Neural cell (in vitro differentiated cells): ENCODE results near the gene LIMCH1.

Experiments used
- EP300 ChIP-seq: fragments of 450-650 bp; conservative IDR thresholded peaks from 2 replicates; pipeline ENCODE4 v1.6.1; 2014; ENCODE audit warnings: antibody characterized with exemption, mild to moderate bottlenecking, moderate library complexity; ENCODE audit not compliant: poor library complexity, severe bottlenecking
- EZH2 ChIP-seq: fragments of 200-600, 300-800 bp; shearing (Covaris generic), sonication (generic); IDR thresholded peaks from 2 replicates; pipeline ENCODE4 v1.6.1; 2014; ENCODE audit warnings: antibody characterized with exemption, low read length, borderline replicate concordance, mild to moderate bottlenecking; ENCODE audit not compliant: insufficient read depth, poor library complexity, severe bottlenecking
- POLR2AphosphoS5 ChIP-seq: IDR thresholded peaks from 2 replicates; pipeline ENCODE4 v1.6.1; 2012
- TAF1 ChIP-seq: IDR thresholded peaks from 2 replicates; pipeline ENCODE4 v1.6.1; 2012; ENCODE audit warnings: low read depth
- TF ChIP-seq, protein P1 (sequence below): fragments of 450-650 bp; IDR thresholded peaks from 2 replicates; pipeline ENCODE4 v1.5.1; 2014; ENCODE audit warnings: antibody characterized with exemption, mild to moderate bottlenecking, moderate library complexity; ENCODE audit not compliant: poor library complexity, severe bottlenecking
- TF ChIP-seq, protein P2 (sequence below): IDR thresholded peaks from 2 replicates; pipeline ENCODE4 v1.6.1; 2012; ENCODE audit warnings: borderline replicate concordance

DNA sequence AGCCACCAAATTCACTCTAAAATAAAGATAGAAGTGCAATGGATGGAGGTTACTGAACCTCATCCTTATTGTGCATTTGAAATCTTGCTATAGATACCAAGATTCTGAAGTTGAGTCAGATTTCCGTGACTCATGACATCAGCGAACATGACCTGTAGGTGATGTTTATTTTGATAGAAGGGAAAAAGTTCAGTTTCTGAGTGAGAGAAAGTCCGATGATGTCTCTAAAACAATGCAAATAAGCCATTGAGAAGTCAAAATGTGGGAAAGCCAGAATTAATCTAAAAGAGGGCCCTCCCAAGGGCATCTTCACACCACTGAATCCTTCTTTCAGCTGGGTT, 190.6 kb downstream of the LIMCH1 start:
- TF ChIP-seq, protein P1, sequence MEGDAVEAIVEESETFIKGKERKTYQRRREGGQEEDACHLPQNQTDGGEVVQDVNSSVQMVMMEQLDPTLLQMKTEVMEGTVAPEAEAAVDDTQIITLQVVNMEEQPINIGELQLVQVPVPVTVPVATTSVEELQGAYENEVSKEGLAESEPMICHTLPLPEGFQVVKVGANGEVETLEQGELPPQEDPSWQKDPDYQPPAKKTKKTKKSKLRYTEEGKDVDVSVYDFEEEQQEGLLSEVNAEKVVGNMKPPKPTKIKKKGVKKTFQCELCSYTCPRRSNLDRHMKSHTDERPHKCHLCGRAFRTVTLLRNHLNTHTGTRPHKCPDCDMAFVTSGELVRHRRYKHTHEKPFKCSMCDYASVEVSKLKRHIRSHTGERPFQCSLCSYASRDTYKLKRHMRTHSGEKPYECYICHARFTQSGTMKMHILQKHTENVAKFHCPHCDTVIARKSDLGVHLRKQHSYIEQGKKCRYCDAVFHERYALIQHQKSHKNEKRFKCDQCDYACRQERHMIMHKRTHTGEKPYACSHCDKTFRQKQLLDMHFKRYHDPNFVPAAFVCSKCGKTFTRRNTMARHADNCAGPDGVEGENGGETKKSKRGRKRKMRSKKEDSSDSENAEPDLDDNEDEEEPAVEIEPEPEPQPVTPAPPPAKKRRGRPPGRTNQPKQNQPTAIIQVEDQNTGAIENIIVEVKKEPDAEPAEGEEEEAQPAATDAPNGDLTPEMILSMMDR: no peak
- TF ChIP-seq, protein P2, sequence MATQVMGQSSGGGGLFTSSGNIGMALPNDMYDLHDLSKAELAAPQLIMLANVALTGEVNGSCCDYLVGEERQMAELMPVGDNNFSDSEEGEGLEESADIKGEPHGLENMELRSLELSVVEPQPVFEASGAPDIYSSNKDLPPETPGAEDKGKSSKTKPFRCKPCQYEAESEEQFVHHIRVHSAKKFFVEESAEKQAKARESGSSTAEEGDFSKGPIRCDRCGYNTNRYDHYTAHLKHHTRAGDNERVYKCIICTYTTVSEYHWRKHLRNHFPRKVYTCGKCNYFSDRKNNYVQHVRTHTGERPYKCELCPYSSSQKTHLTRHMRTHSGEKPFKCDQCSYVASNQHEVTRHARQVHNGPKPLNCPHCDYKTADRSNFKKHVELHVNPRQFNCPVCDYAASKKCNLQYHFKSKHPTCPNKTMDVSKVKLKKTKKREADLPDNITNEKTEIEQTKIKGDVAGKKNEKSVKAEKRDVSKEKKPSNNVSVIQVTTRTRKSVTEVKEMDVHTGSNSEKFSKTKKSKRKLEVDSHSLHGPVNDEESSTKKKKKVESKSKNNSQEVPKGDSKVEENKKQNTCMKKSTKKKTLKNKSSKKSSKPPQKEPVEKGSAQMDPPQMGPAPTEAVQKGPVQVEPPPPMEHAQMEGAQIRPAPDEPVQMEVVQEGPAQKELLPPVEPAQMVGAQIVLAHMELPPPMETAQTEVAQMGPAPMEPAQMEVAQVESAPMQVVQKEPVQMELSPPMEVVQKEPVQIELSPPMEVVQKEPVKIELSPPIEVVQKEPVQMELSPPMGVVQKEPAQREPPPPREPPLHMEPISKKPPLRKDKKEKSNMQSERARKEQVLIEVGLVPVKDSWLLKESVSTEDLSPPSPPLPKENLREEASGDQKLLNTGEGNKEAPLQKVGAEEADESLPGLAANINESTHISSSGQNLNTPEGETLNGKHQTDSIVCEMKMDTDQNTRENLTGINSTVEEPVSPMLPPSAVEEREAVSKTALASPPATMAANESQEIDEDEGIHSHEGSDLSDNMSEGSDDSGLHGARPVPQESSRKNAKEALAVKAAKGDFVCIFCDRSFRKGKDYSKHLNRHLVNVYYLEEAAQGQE: no peak
- TF ChIP-seq EZH2: no peak
- TF ChIP-seq TAF1: no peak
- no peak for TF ChIP-seq EP300
- no peak for TF ChIP-seq POLR2AphosphoS5
